GM12892 (cell line): ENCODE data around the gene EFCAB11.

ENCODE experiments used
- POLR2A ChIP-seq: IDR thresholded peaks from 2 replicates; pipeline ENCODE4 v1.6.1; 2011; ENCODE audit warnings: low read depth, low read length, control low read depth
- POLR2AphosphoS5 ChIP-seq: IDR thresholded peaks from 2 replicates; pipeline ENCODE4 v1.6.1; 2011; ENCODE audit warnings: low read depth, low read length, control low read depth
- TAF1 ChIP-seq: IDR thresholded peaks from 2 replicates; pipeline ENCODE4 v1.6.1; 2011; ENCODE audit warnings: low read depth, mild to moderate bottlenecking, control low read depth, low read length, borderline replicate concordance

- TF ChIP-seq POLR2A: no peak
- no peak for TF ChIP-seq POLR2AphosphoS5
- TF ChIP-seq TAF1: no peak
Measured at GRCh38 chr14:89826596-89826995, 127.9 kb downstream of the EFCAB11 start.
